SK-N-SH treated with all-trans-retinoic acid at 6 μM for 48 hours (cell line): ENCODE results near the gene ZNF518A.

ENCODE experiments used
- ATAC-seq: fragments of 200-7000 bp; cut with Tn5 transposase; 3 replicates; pipeline ENCODE4 v1.9.1; 2020; ENCODE audit warnings: mild to moderate bottlenecking, moderate library complexity
- ARNTL ChIP-seq: fragments of 450-650 bp; formaldehyde crosslinking; IDR thresholded peaks from 2 replicates; pipeline ENCODE4 v1.5.0; 2020; ENCODE audit warnings: low read depth, mild to moderate bottlenecking, moderate library complexity, borderline replicate concordance
- BACH2 ChIP-seq: fragments of 250-450 bp; sonication (Bioruptor Pico); IDR thresholded peaks from 2 replicates; pipeline ENCODE4 v1.9.0; 2021; ENCODE audit warnings: mild to moderate bottlenecking, borderline replicate concordance
- CSDC2 ChIP-seq: fragments of 250-450 bp; sonication (Bioruptor Pico); IDR thresholded peaks from 2 replicates; pipeline ENCODE4 v1.5.0; 2020; ENCODE audit warnings: mild to moderate bottlenecking, moderate library complexity
- ESRRG ChIP-seq: fragments of 250-450 bp; sonication (Bioruptor Pico); IDR thresholded peaks from 2 replicates; pipeline ENCODE4 v1.6.1; 2021; ENCODE audit warnings: mild to moderate bottlenecking
- GLIS3 ChIP-seq: fragments of 250-450 bp; sonication (Bioruptor Pico); IDR thresholded peaks from 2 replicates; pipeline ENCODE4 v1.5.0; 2020; ENCODE audit warnings: mild to moderate bottlenecking, moderate library complexity
- ISL1 ChIP-seq: fragments of 250-450 bp; sonication (Bioruptor Pico); IDR thresholded peaks from 2 replicates; pipeline ENCODE4 v2.1.2; 2022; ENCODE audit warnings: mild to moderate bottlenecking, moderate library complexity
- OSR1 ChIP-seq: fragments of 250-450 bp; sonication (Bioruptor Pico); IDR thresholded peaks from 2 replicates; pipeline ENCODE4 v1.8.0; 2022; ENCODE audit warnings: moderate library complexity, mild to moderate bottlenecking, inconsistent platforms
- PPARA ChIP-seq: fragments of 250-450 bp; sonication (Bioruptor Pico); IDR thresholded peaks from 2 replicates; pipeline ENCODE4 v1.5.0; 2020; ENCODE audit warnings: mild to moderate bottlenecking, borderline replicate concordance
- RARB ChIP-seq: fragments of 250-450 bp; sonication (Bioruptor Pico); IDR thresholded peaks from 2 replicates; pipeline ENCODE4 v1.8.0; 2021; ENCODE audit warnings: mild to moderate bottlenecking, moderate library complexity
- SNAI2 ChIP-seq: fragments of 250-450 bp; sonication (Bioruptor Pico); IDR thresholded peaks from 2 replicates; pipeline ENCODE4 v1.5.0; 2020; ENCODE audit warnings: mild to moderate bottlenecking, moderate library complexity
- TCF4 ChIP-seq: fragments of 250-450 bp; sonication (Bioruptor Pico); IDR thresholded peaks from 2 replicates; pipeline ENCODE4 v1.8.0; 2021; ENCODE audit warnings: mild to moderate bottlenecking, moderate library complexity, borderline replicate concordance
- TOX ChIP-seq: fragments of 250-450 bp; sonication (Bioruptor Pico); IDR thresholded peaks from 2 replicates; pipeline ENCODE4 v1.8.0; 2021; ENCODE audit warnings: mild to moderate bottlenecking, moderate library complexity, borderline replicate concordance
- ZC3H10 ChIP-seq: fragments of 250-450 bp; sonication (Bioruptor Pico); IDR thresholded peaks from 2 replicates; pipeline ENCODE4 v1.5.1; 2021; ENCODE audit warnings: mild to moderate bottlenecking, moderate library complexity
- ZFP3 ChIP-seq: fragments of 250-450 bp; sonication (Bioruptor Pico); IDR thresholded peaks from 2 replicates; pipeline ENCODE4 v1.5.0; 2020; ENCODE audit warnings: mild to moderate bottlenecking, moderate library complexity
- ZNF70 ChIP-seq: fragments of 450-650 bp; formaldehyde crosslinking; IDR thresholded peaks from 2 replicates; pipeline ENCODE4 v1.5.0; 2020; ENCODE audit warnings: mild to moderate bottlenecking, moderate library complexity
- ZNF8 ChIP-seq: fragments of 450-650 bp; formaldehyde crosslinking; IDR thresholded peaks from 2 replicates; pipeline ENCODE4 v1.5.0; 2020; ENCODE audit warnings: mild to moderate bottlenecking, moderate library complexity
- TF ChIP-seq, protein P1 (sequence below): fragments of 250-450 bp; sonication (Bioruptor Pico); IDR thresholded peaks from 2 replicates; pipeline ENCODE4 v1.8.0; 2020; ENCODE audit warnings: mild to moderate bottlenecking, moderate library complexity, borderline replicate concordance
- TF ChIP-seq, protein P2 (sequence below): fragments of 250-450 bp; sonication (Bioruptor Pico); IDR thresholded peaks from 2 replicates; pipeline ENCODE4 v1.5.1; 2020; ENCODE audit warnings: low read depth, mild to moderate bottlenecking, moderate library complexity
- TF ChIP-seq, protein P3 (sequence below): fragments of 250-450 bp; sonication (Bioruptor Pico); IDR thresholded peaks from 2 replicates; pipeline ENCODE4 v1.8.0; 2021; ENCODE audit warnings: low read depth, mild to moderate bottlenecking, moderate library complexity, borderline replicate concordance
- TF ChIP-seq, protein P4 (sequence below): fragments of 250-450 bp; sonication (Bioruptor Pico); IDR thresholded peaks from 2 replicates; pipeline ENCODE4 v1.5.0; 2020; ENCODE audit warnings: mild to moderate bottlenecking, moderate library complexity
- TF ChIP-seq, protein P5 (sequence below): fragments of 250-450 bp; sonication (Bioruptor Pico); IDR thresholded peaks from 2 replicates; pipeline ENCODE4 v1.5.1; 2021; ENCODE audit warnings: mild to moderate bottlenecking, moderate library complexity

Gene ZNF518A

DNA sequence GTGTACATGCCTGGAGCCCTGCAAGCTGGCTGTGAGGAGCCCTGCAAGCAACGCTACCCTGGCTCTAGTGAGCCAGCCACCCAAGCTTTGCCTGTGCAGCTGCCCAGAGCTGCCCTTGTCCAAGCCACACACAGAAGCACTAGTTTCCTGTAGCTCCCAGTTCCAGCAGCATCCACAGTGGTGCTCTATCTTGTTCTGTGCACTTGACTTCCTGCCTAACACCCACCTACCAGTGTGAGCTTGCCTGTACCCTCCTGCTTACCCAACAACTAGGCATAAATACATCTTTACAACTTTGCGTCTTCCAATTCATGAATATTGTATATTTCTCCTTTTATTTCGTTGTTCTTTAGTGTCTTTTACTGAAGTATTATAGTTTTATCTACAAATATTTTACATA lies 32.2 kb upstream of the ZNF518A start:
- TF ChIP-seq, protein P1, sequence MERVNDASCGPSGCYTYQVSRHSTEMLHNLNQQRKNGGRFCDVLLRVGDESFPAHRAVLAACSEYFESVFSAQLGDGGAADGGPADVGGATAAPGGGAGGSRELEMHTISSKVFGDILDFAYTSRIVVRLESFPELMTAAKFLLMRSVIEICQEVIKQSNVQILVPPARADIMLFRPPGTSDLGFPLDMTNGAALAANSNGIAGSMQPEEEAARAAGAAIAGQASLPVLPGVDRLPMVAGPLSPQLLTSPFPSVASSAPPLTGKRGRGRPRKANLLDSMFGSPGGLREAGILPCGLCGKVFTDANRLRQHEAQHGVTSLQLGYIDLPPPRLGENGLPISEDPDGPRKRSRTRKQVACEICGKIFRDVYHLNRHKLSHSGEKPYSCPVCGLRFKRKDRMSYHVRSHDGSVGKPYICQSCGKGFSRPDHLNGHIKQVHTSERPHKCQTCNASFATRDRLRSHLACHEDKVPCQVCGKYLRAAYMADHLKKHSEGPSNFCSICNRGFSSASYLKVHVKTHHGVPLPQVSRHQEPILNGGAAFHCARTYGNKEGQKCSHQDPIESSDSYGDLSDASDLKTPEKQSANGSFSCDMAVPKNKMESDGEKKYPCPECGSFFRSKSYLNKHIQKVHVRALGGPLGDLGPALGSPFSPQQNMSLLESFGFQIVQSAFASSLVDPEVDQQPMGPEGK = no peak
- TF ChIP-seq ARNTL (CRISPR knock-in tag) = no peak
- TF ChIP-seq TOX (CRISPR knock-in tag) = no peak
- no peak for TF ChIP-seq BACH2
- TF ChIP-seq ZNF70 (CRISPR knock-in tag) = no peak
- no peak for TF ChIP-seq ESRRG (CRISPR knock-in tag)
- no peak for TF ChIP-seq TCF4 (CRISPR knock-in tag)
- TF ChIP-seq GLIS3 (CRISPR knock-in tag) = no peak
- no peak for TF ChIP-seq ISL1 (CRISPR knock-in tag)
- TF ChIP-seq OSR1 (CRISPR knock-in tag) = no peak
- TF ChIP-seq, protein P2, sequence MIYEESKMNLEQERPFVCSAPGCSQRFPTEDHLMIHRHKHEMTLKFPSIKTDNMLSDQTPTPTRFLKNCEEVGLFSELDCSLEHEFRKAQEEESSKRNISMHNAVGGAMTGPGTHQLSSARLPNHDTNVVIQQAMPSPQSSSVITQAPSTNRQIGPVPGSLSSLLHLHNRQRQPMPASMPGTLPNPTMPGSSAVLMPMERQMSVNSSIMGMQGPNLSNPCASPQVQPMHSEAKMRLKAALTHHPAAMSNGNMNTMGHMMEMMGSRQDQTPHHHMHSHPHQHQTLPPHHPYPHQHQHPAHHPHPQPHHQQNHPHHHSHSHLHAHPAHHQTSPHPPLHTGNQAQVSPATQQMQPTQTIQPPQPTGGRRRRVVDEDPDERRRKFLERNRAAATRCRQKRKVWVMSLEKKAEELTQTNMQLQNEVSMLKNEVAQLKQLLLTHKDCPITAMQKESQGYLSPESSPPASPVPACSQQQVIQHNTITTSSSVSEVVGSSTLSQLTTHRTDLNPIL = no peak
- TF ChIP-seq PPARA = no peak
- TF ChIP-seq CSDC2 (CRISPR knock-in tag) = no peak
- TF ChIP-seq, protein P3, sequence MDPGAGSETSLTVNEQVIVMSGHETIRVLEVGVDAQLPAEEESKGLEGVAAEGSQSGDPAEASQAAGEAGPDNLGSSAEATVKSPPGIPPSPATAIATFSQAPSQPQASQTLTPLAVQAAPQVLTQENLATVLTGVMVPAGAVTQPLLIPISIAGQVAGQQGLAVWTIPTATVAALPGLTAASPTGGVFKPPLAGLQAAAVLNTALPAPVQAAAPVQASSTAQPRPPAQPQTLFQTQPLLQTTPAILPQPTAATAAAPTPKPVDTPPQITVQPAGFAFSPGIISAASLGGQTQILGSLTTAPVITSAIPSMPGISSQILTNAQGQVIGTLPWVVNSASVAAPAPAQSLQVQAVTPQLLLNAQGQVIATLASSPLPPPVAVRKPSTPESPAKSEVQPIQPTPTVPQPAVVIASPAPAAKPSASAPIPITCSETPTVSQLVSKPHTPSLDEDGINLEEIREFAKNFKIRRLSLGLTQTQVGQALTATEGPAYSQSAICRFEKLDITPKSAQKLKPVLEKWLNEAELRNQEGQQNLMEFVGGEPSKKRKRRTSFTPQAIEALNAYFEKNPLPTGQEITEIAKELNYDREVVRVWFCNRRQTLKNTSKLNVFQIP = no peak
- no peak for TF ChIP-seq RARB (CRISPR knock-in tag)
- no peak for TF ChIP-seq SNAI2 (CRISPR knock-in tag)
- TF ChIP-seq, protein P4, sequence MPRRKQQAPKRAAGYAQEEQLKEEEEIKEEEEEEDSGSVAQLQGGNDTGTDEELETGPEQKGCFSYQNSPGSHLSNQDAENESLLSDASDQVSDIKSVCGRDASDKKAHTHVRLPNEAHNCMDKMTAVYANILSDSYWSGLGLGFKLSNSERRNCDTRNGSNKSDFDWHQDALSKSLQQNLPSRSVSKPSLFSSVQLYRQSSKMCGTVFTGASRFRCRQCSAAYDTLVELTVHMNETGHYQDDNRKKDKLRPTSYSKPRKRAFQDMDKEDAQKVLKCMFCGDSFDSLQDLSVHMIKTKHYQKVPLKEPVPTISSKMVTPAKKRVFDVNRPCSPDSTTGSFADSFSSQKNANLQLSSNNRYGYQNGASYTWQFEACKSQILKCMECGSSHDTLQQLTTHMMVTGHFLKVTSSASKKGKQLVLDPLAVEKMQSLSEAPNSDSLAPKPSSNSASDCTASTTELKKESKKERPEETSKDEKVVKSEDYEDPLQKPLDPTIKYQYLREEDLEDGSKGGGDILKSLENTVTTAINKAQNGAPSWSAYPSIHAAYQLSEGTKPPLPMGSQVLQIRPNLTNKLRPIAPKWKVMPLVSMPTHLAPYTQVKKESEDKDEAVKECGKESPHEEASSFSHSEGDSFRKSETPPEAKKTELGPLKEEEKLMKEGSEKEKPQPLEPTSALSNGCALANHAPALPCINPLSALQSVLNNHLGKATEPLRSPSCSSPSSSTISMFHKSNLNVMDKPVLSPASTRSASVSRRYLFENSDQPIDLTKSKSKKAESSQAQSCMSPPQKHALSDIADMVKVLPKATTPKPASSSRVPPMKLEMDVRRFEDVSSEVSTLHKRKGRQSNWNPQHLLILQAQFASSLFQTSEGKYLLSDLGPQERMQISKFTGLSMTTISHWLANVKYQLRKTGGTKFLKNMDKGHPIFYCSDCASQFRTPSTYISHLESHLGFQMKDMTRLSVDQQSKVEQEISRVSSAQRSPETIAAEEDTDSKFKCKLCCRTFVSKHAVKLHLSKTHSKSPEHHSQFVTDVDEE (CRISPR knock-in tag) = no peak
- TF ChIP-seq ZNF8 (CRISPR knock-in tag) = no peak
- no peak for TF ChIP-seq ZFP3 (CRISPR knock-in tag)
- no peak for TF ChIP-seq ZC3H10 (CRISPR knock-in tag)
- ATAC-seq = no peak

DNA sequence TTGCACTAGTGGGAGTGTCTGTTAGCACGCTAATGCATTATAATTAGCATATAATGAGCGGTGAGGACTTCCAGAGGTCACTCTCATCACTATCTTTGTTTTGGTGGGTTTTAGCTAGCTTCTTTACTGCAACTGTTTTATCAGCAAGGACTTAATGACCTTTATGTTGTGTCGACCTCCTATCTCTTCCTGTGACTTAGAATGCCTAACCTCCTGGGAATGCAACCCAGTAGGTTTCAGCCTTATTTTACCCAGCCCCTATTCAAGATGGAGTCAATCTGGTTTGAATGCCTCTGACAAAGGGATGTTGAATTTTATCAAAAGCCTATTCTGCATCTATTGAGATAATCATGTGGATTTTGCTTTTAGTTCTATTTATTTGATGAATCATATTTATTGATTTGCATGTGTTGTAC lies 22.5 kb upstream of the ZNF518A start:
- no peak for ATAC-seq
- TF ChIP-seq, protein P4 (CRISPR knock-in tag) = no peak
- TF ChIP-seq, protein P5, sequence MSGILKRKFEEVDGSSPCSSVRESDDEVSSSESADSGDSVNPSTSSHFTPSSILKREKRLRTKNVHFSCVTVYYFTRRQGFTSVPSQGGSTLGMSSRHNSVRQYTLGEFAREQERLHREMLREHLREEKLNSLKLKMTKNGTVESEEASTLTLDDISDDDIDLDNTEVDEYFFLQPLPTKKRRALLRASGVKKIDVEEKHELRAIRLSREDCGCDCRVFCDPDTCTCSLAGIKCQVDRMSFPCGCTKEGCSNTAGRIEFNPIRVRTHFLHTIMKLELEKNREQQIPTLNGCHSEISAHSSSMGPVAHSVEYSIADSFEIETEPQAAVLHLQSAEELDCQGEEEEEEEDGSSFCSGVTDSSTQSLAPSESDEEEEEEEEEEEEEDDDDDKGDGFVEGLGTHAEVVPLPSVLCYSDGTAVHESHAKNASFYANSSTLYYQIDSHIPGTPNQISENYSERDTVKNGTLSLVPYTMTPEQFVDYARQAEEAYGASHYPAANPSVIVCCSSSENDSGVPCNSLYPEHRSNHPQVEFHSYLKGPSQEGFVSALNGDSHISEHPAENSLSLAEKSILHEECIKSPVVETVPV = no peak
- TF ChIP-seq ISL1 (CRISPR knock-in tag) = no peak
- TF ChIP-seq TOX (CRISPR knock-in tag) = no peak
- no peak for TF ChIP-seq ZNF70 (CRISPR knock-in tag)
